ENCODE data around the gene MFSD12.
"Not testable (repeated sequence)": the region's sequence is repeated elsewhere in the genome, so short reads cannot be mapped to it uniquely, and the experiment has no call there.

Gene MFSD12

DNA sequence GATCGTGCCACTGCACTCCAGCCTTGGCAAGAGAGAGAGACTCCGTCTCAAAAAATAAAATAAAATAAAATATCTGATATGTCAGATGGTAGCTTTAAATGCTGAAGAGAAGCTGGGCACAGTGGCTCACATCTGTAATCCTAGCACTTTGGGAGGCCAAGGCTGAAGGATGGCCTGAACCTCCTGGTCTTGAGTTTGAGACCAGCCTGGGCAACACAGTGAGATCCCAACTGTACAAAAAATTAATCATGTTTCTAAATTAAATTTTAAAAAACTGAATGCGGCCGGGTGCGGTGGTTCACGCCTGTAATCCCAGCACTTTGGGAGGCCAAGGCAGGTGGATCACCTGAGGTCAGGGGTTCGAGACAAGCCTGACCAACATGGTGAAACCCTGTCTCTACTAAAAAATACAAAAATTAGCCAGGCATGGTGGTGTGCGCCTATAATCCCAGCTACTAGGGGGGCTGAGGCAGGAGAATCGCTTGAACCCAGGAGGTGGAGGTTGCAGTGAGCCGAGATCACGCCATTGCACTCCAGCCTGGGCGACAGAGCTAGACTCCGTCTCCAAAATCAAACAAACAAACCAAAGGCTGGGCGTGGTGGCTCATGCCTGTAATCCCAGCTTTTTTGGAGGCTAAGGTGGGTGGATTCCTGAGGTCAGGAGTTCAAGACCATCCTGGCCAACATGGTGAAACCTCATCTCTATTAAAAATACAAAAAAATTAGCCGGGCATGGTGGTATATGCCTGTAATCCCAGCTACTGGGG lies 26.8 kb upstream of the MFSD12 start:
- not testable (repeated sequence) for DNase-seq (ENCODE audit: low spot score)

DNA sequence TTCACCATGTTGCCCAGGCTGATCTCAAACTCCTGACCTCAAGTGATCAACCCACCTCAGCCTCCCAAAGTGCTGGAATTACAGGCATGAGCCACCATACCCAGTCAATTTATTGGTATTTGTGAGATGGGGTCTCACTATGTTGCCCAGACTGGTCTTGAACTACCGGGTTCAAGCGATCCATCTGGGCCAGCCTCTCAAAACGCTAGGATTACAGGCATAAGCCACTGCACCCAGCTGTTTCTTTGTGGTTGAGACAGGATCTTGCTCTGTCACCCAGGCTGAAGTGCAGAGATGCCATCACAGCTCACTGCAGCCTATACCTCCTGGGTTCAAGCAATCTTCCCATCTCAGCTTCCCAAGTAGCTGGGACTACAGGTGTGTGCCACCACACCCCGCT lies 24.4 kb upstream of the MFSD12 start:
- DNase-seq (ENCODE audit: low spot score), result not testable (repeated sequence)

DNA sequence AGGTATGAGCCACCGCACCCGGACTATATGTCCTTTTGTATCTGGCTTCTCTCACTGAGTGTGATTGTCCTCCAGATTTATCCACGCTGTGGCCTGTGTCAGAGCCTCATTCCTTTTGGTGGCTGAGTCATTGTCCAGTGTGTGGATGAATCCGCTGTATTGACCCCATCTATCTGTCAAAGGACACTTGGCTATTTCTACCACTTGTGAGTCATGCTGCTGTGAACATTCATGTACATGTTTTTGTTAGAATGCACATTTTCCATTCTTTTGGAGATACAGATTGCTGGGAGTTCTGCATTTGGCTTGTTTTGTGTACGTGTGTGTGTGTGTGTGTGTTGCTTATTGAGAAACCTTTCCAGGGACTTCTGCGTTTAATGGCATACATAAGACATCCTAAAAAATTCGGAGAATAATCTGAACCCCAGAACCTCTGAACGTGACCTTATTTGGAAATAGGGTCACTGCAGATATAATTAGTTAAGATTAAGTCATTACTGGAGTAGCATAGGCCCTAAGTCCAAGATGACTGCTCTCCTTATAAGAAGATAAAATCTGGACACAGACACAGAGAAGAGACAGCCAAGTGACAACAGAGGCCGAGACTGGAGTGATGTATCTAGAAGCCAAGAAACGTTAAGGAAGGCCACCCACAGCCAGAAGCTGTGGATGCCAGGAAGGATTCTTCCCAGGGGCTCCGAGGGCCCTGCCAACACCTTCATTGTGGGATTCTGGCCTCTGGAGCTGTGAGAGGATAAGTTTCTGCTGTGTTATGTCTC lies 23.0 kb upstream of the MFSD12 start:
- no peak for DNase-seq (ENCODE audit: low spot score)

DNA sequence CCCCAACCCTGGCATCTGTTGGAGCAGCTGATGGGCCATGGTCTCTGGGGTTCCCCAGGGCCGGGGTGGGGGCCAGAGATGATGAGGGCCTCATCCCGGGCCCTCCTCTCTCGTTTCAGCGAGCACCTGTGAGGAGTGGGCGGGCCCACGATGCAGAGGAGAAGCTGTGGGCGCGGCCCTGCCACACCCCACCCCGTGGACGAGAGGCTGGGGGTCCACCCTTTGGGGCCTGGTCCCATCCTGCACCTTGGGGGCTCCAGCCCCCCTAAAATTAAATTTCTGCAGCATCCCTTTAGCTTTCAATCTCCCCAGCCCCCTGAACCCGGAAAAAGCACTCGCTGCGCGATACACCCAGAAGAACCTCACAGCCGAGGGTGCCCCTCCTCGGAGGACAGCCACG lies 21.0 kb upstream of the MFSD12 start:
- DNase-seq (ENCODE audit: low spot score), result no peak

DNA sequence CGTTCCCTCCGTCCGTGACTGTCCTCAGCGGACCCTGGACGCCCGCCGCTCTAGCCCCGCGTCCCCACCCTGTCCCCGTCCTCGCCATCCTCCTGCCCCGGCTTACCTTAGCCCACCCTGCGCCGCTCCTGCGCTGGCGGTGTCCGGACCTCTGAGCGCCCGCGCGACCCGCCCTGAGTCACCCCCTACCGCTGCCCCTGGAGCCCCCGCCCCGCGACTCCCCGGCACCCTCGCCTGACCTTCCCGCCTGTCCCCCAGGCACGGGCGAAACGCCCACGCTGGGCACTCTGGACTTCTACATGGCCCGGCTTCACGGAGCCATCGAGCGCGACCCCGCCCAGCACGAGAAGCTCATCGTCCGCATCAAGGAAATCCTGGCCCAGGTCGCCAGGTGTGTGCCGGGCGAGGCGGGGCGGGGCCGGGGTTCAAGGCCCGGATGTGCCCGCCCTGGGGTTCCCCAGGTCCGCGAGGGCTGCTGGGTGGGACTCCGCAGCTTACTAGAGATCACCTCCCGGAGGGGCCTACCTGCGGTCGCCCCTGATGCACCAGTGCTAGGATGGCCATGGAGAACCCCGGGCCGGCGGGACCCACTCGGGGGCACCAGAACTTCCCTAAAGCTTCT lies 20.4 kb upstream of the MFSD12 start:
- no peak for DNase-seq (ENCODE audit: low spot score)

DNA sequence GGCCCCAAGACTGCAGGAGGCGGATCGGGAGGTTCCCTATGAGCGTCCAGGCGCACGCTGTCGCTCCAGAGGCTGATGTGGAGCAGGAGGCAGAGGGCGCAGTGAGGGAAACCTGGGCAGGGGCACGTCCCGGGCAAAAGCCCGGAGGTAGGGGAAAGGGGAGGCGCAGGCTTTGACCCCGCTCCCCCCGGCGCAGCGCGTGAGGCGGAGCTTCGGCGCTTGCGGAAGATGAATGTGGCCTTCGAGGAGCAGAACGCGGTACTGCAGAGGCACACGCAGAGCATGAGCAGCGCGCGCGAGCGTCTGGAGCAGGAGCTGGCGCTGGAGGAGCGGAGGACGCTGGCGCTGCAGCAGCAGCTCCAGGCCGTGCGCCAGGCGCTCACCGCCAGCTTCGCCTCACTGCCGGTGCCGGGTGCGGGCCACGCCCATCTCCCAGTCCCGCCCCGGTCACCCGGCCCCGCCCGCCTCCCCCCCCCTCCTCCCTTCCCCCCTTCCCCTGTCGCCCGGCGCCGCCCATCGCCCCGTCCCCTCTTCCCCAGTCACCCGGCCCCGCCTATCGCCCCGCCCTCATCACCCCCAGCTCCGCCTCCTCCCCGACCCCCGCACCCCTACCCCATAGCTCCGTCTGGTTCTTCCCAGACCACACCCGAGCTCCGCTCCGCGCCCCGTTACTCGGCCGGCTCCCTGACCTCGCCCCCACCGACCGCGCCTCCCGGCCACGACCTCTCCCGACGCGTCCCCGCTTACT lies 19.5 kb upstream of the MFSD12 start:
- DNase-seq (ENCODE audit: low spot score), result no peak

DNA sequence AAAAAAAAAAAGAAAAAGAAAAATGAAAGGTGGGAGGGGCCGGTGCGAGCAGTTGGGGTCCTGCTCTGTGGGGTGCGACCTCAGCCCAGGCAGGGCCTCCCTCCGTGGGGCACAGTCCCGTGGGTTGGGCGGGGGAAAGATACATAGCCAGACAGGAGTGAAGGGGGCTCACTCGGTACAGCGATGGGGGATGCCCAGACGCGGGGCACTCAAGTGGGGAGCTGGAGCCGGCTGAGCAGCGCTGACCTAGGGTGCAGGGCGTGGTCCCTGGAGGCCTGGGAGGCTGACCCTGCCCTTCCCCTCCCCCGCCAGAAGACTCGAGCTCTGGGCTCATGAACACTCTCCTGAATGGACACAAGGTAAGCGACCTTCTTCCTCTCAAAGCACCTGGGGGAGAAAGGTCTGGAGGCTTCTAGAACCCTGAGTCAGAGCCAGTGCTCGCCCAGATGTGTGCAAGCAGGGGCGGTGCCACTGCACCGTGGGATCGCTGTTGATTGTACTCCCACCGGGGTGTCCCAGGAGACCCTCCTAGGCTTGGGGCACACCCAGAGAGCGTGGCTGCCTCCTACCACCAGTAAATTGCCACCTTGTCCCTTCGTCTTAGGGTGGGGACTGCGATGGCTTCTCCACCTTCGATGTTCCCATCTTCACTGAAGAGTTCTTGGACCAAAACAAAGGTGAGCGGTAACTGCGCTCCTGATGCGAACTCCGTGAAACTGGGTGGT lies 18.7 kb upstream of the MFSD12 start:
- no peak for DNase-seq (ENCODE audit: low spot score)

DNA sequence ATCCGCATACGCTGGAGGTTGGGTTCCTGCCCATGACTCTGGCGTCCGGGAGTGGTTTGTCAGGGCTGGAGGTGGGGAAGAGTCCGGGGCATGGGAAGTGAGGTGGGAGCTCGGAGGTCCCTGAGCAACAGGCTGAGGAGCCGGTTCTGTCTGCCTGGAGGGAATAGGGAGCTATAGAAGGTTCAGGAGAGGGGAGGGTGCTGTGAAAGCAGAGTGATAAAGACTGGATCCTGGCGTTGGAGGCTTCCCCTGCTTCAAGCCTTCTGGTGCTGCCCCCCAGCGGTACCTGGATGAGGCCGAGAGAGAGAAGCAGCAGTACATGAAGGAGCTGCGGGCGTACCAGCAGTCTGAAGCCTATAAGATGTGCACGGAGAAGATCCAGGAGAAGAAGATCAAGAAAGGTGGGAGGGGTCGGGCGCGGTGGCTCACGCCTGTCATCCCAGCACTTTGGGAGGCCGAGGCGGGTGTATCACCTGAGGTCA lies 17.9 kb upstream of the MFSD12 start:
- no peak for DNase-seq (ENCODE audit: low spot score)

DNA sequence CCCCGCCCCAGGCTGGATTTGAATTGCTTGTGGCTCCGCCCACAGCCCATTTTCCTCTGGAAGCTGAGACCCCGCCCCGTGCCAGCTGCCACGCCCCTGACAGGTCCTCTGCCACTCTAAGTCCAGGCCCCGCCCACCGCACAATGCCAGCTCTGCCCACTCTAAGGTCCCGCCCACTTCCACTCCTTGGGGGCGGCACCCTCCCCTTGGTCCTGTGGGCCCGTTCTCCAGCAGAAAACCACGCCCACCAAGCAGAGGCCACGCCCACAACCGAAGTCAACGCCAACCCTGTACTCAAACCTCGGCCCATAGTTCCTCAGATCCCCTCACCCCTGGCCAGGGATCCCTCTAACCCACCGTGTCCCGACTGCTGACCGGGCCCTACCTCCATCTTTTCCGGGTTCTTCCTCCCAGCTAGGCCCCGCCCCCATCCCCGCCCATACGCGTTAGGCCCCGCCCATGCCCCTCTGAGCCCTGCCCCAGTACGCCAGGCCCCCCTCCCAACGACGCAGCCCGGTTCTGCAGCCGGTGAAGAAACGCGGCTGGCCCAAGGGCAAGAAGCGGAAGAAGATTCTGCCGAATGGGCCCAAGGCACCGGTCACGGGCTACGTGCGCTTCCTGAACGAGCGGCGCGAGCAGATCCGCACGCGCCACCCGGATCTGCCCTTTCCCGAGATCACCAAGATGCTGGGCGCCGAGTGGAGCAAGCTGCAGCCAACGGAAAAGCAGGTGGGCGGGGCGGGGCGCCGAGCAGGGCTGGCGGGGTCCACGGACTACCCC lies 16.7 kb upstream of the MFSD12 start:
- DNase-seq (ENCODE audit: low spot score), result peak; percentile 65

DNA sequence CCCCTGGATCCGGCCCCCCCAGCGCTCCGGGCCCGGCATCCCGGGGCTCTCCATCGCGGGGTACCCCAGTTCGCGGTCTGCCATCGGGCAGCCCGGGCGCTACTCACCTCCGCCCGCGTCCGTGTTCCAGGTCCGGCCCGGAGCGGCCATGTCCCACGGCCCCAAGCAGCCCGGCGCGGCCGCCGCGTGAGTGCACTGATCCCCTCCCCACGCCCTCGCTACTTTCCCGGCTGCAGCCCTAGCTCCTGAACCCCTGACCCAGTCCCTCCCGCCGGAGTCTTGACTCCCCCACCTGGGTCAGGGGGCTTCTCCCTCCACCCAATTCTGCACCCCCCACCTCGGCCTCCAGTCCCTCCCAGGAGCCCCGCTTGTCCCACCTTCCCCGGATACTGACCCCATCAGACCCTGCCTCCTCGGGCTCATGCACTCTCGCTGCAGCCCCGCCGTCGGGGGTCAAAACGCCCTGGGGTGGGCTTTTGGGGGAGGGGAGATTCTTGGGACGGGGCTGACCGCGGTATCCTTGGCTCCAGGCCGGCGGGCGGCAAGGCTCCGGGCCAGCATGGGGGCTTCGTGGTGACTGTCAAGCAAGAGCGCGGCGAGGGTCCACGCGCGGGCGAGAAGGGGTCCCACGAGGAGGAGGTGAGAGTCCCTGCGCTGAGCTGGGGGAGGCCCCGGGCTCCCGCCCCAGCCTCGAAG lies 15.9 kb upstream of the MFSD12 start:
- DNase-seq (ENCODE audit: low spot score), result no peak

DNA sequence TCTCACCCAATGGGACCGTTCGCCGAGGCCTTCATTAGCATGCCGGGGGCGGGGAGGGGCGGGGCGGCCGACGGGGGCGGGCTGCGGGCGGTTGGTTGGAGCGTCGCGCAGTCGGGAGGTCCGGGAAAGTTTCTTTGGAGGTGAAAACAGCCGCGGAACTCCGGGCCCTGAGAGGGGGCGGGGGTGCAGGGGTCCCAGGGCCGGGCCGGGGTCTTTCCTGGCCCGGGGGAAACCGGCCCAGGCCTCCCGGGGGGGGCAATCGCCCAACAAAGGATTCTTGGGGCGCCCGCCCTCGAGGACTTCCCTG lies 15.4 kb upstream of the MFSD12 start, which contains the start of gene HMG20B:
TSS of gene HMG20B (plus strand) at position 90 of the 307 bp plus-strand sequence. CDS start 366 bp downstream, outside the sequence.
- DNase-seq (ENCODE audit: low spot score), result no peak

DNA sequence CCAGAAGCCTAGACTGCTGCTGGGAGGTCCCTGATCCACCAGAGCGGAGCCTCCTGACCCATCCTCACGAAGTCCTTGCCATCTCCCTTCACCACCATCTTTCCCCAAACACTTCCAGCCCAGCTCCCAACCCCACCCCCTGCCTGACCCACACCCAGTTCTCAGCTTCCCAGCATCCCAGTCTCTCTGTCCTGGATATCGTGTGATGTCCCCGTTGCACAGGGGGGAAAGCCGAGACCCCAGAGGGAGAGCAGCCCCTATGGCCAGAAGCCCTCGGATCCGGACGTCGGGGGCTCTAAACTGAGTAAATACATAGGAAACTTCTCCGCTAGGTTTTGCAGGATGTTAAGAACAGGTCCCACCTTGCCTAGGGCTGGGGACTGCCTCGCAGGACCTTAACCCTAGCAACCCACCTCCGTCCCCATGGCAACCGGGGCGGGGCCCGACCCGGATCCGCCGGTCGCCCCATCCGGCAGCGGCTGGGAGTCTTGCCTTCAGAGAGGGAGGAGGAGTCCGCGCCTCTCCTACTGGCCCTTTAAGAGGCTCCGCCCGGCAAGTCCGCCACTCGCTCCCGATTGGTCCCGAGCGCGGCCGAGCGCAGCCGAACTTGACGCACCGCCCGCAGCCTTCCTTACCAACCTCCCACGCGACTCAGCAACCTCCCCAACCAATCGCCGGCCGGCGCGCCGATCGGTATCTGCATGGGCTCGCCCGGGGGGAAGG lies 14.9 kb upstream of the MFSD12 start:
- DNase-seq (ENCODE audit: low spot score), result peak; percentile 100

DNA sequence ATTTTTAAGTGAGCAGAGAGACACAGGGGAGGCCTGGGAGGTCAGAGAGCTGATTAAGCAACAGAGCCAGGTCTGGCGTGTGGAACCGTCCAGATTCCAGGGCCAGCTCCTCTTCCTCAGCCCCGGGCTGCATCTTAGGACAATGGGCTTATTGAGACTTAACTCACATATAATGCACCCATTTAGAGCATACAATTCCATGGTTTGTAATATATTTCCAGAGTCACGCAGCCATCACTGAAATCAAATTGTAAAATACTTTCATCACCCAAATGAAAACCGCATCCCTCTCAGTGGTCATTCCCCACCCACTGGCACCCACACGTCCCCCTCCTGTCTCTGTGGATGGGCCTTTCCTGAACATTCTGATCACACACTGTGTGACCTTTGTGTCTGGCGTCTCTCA lies 13.2 kb upstream of the MFSD12 start:
- peak; percentile 83 for DNase-seq (ENCODE audit: low spot score)

DNA sequence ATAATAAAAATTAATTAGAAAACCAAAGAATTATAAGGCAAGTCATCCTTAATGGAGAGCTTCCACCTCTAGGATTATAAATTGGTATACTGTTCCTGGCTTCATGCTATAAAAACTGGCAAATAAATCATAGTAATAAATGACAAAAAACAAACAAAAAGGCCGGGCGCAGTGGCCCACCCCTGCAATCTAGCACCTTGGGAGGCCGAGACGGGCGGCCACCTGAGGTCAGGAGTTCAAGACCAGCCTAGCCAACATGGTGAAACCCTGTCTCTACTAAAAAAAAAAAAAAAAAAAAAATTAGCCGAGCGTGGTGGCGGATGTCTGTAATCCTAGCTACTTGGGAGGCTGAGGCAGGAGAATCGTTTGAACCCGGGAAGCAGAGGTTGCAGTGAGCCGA lies 12.7 kb upstream of the MFSD12 start:
- DNase-seq (ENCODE audit: low spot score), result not testable (repeated sequence)

DNA sequence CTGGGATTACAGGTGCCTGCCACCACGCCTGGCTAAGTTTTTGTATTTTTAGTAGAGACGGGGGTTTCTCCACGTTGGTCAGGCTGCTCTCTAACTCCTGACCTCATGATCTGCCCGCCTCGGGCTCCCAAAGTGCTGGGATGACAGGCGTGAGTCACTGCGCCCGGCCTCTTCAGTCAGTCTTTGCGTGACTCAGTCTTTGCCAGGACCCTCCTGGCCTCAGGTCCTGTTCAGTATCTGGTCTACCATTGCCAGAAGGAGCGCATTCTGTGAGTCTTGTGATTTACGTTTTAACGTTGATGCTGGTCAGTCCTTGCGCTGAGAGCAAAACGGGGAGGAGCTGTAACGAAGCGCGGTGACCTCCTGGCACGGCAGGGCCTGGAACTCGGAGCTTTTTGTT lies 7.8 kb upstream of the MFSD12 start:
- no peak for DNase-seq (ENCODE audit: low spot score)

DNA sequence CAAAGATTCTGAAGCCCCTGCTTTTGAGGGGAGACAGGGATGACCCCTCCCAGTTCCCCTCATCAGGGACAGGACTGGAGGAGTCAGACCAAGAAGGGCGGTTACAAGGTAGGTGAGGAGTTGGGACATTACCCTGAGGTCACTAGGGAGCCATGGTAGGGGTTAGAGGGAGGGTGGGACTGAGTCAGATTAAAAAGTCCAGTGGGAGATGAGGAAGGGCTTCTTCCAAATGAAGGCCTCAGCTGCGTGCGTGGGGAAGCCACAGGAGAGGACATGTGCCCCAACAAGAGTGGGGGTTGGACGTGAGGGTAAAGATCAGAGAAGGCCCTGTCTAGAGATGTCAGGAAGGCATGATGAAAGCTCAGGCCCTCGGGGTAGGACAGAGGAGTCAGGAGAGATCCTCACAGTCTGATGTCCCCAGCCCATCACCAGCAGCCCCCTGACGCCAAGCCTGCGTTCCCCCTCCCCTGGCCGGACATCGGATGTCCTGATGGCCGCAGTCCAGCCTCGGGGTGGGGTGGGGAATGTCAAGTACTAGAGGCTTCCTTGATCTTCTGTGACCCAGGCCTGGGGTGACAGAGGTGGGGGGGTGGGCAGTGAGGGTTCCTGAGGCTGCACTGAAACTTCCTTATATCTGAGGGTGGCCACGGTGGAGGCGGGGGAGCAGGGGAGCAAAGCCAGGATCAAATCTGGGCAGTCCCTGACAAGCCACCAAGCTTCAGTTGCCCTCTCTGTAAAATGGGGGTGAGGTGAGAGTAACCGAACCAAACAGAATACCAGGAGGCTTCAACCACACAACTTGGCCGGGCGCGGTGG lies 6.5 kb upstream of the MFSD12 start:
- DNase-seq (ENCODE audit: low spot score), result no peak

DNA sequence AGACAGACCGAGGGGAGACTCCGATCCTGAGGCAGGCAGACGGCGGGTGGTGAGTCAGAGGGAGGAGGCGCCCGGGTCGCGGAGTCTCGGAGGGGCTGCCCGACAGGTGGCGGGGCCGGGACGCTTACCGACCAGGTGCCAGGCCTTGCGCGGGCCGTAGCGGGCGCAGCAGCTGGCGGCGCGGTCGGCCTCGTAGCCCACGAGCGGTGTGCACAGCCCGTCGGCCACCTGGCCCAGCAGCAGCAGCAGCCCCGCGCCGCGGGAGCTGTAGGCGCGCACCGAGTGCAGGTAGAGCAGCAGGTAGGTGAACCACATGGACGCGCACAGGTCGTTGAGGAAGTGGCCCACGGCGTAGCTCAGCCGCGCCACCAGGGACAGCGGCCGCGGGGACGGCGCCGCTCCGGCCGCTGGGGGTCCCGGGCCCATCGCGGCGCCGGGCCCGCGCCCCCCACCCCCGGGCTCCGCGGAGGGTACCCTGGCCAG lies 367 bp downstream of the MFSD12 start:
- DNase-seq (ENCODE audit: low spot score), result no peak

DNA sequence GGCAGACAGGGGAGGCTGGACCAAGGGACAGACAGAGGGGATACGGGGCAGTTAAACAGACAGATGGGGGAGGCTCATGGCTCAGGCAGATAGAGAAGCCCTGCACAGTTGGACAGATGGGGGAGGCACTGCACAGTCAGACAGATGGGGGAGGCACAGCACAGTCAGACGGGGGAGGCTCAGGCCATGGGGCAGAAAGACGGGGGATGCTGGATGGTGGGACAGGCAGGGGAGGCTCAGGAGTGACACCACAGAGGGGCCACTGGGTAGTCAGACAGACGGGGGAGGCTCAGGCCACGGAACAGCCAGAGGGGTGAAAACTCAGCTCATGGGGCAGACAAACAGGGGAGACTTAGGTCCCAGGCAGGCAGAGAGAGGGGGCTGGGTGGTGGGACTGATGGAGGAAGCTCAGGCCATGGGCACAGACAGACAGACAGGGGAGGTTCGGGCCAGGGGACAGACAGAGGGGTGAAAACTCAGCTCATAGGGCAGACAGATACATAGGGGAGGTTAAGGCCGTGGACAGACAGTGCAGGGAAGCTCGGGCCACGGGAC lies 886 bp downstream of the MFSD12 start:
- no peak for DNase-seq (ENCODE audit: low spot score)

Data from putamen (tissue), 1 donor.